GM12865 (cell line): ENCODE measurements around the gene ATRAID.
"Not testable (repeated sequence)": the region's sequence is repeated elsewhere in the genome, so short reads cannot be mapped to it uniquely, and the experiment has no call there.

Experiments
- DNase-seq: peaks from one replicate; pipeline ENCODE4 v3.0.0; 2010; ENCODE audit warnings: low read depth
- H3K4me3 ChIP-seq: 2 replicates; pipeline ENCODE4 v1.5.1; 2011; ENCODE audit warnings: mild to moderate bottlenecking, low read depth, low read length, control low read depth
- TF ChIP-seq, protein P1 (sequence below): IDR thresholded peaks from 2 replicates; pipeline ENCODE4 v1.5.1; 2011; ENCODE audit warnings: low read length, control low read depth, low read depth, inconsistent platforms; ENCODE audit not compliant: insufficient read depth; ENCODE audit errors: missing control alignments

The ATRAID gene

DNA sequence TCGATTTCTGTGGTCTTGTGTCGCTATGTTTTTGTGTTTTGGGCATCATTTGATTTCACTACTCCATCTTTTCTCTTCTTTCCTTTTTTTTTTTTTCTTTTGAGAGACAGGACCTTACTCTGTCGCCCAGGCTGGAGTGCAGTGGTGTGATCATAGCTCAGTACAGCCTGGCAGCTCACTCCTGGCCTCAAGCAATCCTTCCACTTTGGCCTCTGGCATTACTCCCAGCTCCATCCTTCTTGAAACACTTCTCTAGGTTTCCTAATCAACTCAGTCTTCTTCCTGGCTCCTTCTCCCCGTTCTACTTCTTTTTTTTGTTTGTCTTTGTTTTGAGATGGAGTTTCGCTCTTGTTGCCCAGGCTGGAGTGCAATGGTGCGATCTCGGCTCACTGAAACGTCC lies 36.5 kb upstream of the ATRAID start:
- TF ChIP-seq, protein P1, sequence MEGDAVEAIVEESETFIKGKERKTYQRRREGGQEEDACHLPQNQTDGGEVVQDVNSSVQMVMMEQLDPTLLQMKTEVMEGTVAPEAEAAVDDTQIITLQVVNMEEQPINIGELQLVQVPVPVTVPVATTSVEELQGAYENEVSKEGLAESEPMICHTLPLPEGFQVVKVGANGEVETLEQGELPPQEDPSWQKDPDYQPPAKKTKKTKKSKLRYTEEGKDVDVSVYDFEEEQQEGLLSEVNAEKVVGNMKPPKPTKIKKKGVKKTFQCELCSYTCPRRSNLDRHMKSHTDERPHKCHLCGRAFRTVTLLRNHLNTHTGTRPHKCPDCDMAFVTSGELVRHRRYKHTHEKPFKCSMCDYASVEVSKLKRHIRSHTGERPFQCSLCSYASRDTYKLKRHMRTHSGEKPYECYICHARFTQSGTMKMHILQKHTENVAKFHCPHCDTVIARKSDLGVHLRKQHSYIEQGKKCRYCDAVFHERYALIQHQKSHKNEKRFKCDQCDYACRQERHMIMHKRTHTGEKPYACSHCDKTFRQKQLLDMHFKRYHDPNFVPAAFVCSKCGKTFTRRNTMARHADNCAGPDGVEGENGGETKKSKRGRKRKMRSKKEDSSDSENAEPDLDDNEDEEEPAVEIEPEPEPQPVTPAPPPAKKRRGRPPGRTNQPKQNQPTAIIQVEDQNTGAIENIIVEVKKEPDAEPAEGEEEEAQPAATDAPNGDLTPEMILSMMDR = no peak
- DNase-seq = no peak
- H3K4me3 ChIP-seq = no peak overlapping the region

DNA sequence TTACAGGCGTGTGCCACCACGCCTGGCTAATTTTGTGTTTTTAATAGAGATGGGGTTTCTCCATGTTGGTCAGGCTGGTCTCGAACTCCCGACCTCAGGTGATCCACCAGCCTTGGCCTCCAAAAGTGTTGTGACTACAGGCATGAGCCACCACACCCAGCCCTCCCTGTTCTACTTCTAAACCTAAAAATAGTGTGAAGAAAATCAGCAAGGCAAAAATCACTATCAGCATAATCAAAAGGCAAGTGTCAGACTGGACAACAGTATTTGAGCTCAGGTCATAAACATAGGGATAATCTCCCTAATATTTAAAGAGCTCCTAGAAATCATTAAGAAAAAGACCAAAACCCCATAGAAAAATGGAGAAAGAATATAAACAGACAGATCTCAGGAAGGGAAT lies 36.1 kb upstream of the ATRAID start:
- not testable (repeated sequence) for H3K4me3 ChIP-seq, DNase-seq

DNA sequence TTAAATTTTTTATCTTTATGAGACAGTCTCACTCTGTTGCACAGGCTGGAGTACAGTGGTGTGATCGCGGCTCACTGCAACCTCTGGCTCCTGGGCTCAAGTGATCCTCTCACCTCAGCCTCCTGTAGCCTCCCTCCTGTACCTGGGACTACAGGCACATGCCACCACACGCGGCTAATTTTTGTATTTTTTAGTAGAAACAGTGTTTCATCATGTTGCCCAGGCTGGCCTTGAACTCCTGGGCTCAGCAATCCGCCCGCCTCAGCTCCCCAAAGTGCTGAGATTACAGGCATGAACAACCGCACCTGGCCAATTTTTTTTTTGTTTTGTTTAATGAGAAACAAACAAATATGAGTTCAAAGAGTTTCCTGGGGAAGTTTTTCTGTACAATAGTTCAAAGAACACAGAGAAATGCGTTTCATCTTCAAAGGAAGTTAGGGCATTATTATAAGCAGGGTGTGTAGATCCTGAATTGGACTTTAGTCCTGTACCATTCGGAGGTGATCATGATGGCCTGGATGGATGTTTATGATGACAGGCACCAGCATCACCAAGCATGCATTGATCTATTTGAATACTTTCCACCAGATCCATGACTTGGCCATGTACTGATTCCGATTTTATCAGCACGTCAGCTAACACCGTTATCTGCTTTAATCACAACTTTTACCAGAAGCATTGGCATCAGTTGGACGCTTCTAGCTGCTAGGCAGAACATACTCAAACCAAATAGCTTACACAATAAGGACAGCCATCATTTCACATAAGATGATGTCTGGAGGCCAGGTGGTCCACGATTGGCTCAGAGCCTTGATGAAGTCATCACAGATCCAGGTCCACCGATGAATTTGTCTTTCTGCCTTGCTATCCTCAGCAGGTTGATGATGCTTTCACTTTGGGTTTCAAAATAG lies 34.1 kb upstream of the ATRAID start:
- TF ChIP-seq, protein P1 = no peak
- H3K4me3 ChIP-seq = no peak overlapping the region
- no peak for DNase-seq

DNA sequence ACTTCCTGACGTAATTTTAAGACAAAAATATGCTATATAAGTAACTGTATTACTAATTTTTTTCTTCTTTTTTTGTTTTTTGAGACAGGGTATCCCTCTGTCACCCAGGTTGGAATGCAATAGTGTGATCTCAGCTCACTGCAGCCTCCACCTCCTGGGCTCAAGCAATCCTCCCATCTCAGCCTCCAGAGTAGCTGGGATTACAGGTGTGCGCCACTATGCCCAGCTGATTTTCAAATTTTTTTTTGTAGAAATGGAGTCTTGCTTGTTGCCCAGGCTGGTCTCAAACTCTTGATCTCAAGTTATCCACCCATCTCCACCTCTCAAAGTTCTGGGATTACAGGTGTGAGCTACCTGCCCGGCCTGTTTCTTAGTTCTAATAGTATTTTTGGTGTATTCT lies 33.4 kb upstream of the ATRAID start:
- DNase-seq = no peak
- H3K4me3 ChIP-seq = no peak overlapping the region
- TF ChIP-seq, protein P1 = no peak

DNA sequence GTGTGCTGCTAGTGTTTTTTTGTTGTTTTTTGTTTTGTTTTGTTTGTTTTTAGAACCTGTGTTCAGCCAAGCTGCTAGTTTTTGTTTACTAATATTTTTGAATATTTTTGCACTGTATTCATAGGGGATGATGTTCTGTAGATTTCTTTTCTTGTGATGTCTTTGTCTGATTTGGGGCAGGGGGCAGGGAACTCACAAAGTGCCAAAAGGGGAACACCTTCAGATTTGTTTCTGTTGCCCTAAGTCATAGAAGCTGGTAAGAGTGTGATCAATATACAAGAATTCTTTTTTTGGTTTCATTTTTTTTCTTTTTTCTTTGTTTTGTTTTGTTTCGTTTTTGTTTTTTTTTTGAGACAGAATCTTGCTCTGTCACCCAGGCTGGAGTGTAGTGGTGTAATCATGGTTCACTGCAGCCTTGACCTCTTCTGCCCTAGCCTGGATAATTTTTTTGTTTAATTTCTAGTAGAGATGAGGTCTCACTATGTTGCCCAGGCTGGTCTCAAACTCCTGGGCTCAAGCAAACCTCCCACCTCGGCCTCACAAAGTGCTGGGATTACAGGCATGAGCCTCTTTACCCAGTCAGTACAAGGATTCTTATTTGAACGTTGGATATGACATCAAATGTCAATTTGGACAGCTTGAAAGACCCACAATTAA lies 32.4 kb upstream of the ATRAID start:
- TF ChIP-seq, protein P1 = no peak
- no peak overlapping the region for H3K4me3 ChIP-seq
- DNase-seq = no peak

DNA sequence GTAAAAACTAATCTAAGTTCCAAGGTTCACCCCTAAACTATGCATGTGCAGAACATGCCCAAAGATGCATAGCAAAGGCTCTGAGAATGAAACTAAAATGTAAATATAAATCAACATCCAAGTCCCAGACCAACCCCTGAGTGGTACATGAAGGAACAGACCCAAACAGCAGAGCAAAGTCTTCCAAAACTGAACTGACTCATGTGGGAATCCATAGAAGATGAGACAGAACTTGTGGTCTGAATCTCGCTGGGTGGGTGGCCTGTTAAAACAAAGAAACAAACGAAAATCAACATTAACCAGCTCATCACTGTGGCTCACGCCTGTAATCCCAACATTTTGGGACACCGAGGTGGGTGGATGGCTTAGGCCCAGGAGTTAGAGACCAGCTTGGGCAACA lies 29.5 kb upstream of the ATRAID start:
- TF ChIP-seq, protein P1 = no peak
- H3K4me3 ChIP-seq = no peak overlapping the region
- DNase-seq = no peak

DNA sequence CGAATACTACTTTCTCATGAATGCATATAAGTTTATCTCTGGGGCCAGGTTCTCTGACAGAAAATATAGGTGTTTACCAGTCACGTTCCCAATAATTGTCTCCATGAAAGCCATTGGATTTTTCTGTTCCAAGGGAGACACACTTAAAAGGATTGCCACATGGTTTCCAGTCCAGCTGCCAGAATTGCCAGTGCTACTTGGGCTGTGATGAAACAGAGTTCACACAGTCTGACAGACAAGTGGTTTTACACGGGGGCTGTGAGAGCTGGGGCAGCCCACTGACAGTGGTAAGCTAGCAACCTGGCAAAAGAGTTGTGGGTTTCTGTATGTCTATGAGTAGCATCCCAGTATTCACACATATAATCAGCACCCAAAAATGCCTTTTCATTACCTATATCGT lies 27.7 kb upstream of the ATRAID start:
- H3K4me3 ChIP-seq = no peak overlapping the region
- TF ChIP-seq, protein P1 = no peak

More for the DNA sequence above, 27.7 kb upstream of the ATRAID start:
- no peak for DNase-seq
